DOHH2 (cell line): Measurements from ENCODE around the gene GRIP2.

Experiments
- H3F3A ChIP-seq: fragments of 200-600 bp; sonication (generic), shearing (Covaris generic); 2 replicates; pipeline ENCODE4 v1.6.0; 2016; ENCODE audit warnings: antibody characterized with exemption, mild to moderate bottlenecking; ENCODE audit not compliant: control insufficient read depth, insufficient read depth
- H3K27ac ChIP-seq: fragments of 200-600 bp; sonication (generic); 2 replicates; pipeline ENCODE4 v1.5.1; 2014; ENCODE audit warnings: low read depth, mild to moderate bottlenecking, low read length, moderate library complexity
- H3K27me3 ChIP-seq: fragments of 200-600 bp; sonication (generic); 2 replicates; pipeline ENCODE4 v1.6.1; 2014; ENCODE audit warnings: mild to moderate bottlenecking, low read length, mixed read lengths; ENCODE audit not compliant: control insufficient read depth
- H3K36me3 ChIP-seq: fragments of 200-600 bp; sonication (generic); 2 replicates; pipeline ENCODE4 v1.6.1; 2014; ENCODE audit warnings: mild to moderate bottlenecking, low read length, moderate library complexity, mixed read lengths; ENCODE audit not compliant: control insufficient read depth
- H3K4me1 ChIP-seq: fragments of 200-600 bp; sonication (generic); 2 replicates; pipeline ENCODE4 v1.6.1; 2014; ENCODE audit warnings: mild to moderate bottlenecking, low read length, mixed read lengths; ENCODE audit not compliant: control insufficient read depth
- H3K4me2 ChIP-seq: fragments of 200-600 bp; sonication (generic); 2 replicates; pipeline ENCODE4 v1.6.0; 2014; ENCODE audit warnings: mild to moderate bottlenecking, low read length, moderate library complexity
- H3K4me3 ChIP-seq: fragments of 200-600 bp; sonication (generic); 2 replicates; pipeline ENCODE4 v1.5.1; 2014; ENCODE audit warnings: mild to moderate bottlenecking, low read length, mixed read lengths
- H3K79me2 ChIP-seq: fragments of 200-600 bp; sonication (generic); 2 replicates; pipeline ENCODE4 v1.6.1; 2014; ENCODE audit warnings: mild to moderate bottlenecking, low read length, mixed read lengths; ENCODE audit not compliant: control insufficient read depth
- H3K9me2 ChIP-seq: fragments of 200-600 bp; sonication (generic); replicated peaks from 2 replicates; pipeline ENCODE4 v1.6.1; 2014; ENCODE audit warnings: mild to moderate bottlenecking, low read length, mixed read lengths; ENCODE audit not compliant: control insufficient read depth
- H3K9me3 ChIP-seq: fragments of 200-600 bp; sonication (generic); 2 replicates; pipeline ENCODE4 v1.6.1; 2014; ENCODE audit warnings: antibody characterized with exemption, low read length, mixed read lengths; ENCODE audit not compliant: control insufficient read depth, insufficient read depth
- H4K20me1 ChIP-seq: fragments of 200-600 bp; sonication (generic); 2 replicates; pipeline ENCODE4 v1.6.0; 2014; ENCODE audit warnings: low read depth, mild to moderate bottlenecking, antibody characterized with exemption, low read length, moderate library complexity; ENCODE audit not compliant: control insufficient read depth, insufficient read depth
- EZH2phosphoT487 ChIP-seq: fragments of 200-600 bp; sonication (generic); IDR thresholded peaks from 2 replicates; pipeline ENCODE4 v1.6.1; 2017; ENCODE audit warnings: borderline replicate concordance, mild to moderate bottlenecking, antibody characterized with exemption, low read length, moderate library complexity, mixed read lengths
- TF ChIP-seq, protein P1 (sequence below): fragments of 200-600 bp; sonication (generic); IDR thresholded peaks from one replicate; pipeline ENCODE4 v1.5.1; 2014; ENCODE audit warnings: antibody characterized with exemption, mild to moderate bottlenecking, low read depth, low read length; ENCODE audit not compliant: poor library complexity, severe bottlenecking

GRIP2 gene

DNA sequence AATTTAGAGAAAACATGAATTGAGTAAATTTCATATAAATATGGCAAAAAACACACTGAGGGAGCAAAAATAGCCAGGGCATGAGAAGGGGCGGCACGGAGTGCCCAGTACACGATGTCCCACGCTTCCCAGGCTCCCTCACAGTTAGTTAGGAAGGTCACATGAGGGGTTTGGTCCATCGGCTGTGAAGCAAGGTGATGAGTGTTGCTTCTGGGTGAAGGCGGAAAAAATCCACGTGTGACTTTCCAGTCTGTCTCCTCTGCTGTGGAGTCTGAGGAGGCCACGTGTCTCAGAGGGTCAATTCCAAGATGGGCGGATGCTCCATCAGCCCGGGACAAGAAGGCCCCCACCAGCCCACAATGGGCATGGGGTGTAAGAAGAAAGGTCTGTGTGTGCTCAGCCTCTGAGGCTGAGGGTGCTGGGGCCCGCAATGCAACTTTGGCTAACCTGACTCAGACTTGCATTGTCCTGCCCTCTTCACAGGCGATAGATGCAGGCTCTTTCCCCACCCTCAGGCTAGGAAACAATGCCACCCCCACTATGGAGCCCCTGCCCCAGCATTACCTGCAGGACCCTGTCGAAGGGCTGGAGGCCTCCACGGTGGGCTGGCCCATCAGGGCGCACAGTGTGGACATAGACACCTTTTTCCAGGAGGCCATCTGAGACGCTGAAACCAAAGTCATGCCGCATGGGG is 45.7 kb downstream of the GRIP2 start:
- no peaks in the 10 kb centered on the region for H3K4me1 ChIP-seq
- no peaks in the 10 kb centered on the region for H3K79me2 ChIP-seq
- no peaks in the 10 kb centered on the region for H3F3A ChIP-seq
- no peaks in the 10 kb centered on the region for H3K9me2 ChIP-seq
- no peak overlapping the region for H3K4me3 ChIP-seq
- TF ChIP-seq EZH2phosphoT487: no peak
- TF ChIP-seq, protein P1, sequence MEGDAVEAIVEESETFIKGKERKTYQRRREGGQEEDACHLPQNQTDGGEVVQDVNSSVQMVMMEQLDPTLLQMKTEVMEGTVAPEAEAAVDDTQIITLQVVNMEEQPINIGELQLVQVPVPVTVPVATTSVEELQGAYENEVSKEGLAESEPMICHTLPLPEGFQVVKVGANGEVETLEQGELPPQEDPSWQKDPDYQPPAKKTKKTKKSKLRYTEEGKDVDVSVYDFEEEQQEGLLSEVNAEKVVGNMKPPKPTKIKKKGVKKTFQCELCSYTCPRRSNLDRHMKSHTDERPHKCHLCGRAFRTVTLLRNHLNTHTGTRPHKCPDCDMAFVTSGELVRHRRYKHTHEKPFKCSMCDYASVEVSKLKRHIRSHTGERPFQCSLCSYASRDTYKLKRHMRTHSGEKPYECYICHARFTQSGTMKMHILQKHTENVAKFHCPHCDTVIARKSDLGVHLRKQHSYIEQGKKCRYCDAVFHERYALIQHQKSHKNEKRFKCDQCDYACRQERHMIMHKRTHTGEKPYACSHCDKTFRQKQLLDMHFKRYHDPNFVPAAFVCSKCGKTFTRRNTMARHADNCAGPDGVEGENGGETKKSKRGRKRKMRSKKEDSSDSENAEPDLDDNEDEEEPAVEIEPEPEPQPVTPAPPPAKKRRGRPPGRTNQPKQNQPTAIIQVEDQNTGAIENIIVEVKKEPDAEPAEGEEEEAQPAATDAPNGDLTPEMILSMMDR: no peak
- no peaks in the 10 kb centered on the region for H3K36me3 ChIP-seq
- no peak overlapping the region for H3K27ac ChIP-seq
- no peaks in the 10 kb centered on the region for H3K9me3 ChIP-seq
- no peaks in the 10 kb centered on the region for H3K27me3 ChIP-seq
- no peak overlapping the region for H3K4me2 ChIP-seq
- H4K20me1 ChIP-seq: no peaks in the 10 kb centered on the region

DNA sequence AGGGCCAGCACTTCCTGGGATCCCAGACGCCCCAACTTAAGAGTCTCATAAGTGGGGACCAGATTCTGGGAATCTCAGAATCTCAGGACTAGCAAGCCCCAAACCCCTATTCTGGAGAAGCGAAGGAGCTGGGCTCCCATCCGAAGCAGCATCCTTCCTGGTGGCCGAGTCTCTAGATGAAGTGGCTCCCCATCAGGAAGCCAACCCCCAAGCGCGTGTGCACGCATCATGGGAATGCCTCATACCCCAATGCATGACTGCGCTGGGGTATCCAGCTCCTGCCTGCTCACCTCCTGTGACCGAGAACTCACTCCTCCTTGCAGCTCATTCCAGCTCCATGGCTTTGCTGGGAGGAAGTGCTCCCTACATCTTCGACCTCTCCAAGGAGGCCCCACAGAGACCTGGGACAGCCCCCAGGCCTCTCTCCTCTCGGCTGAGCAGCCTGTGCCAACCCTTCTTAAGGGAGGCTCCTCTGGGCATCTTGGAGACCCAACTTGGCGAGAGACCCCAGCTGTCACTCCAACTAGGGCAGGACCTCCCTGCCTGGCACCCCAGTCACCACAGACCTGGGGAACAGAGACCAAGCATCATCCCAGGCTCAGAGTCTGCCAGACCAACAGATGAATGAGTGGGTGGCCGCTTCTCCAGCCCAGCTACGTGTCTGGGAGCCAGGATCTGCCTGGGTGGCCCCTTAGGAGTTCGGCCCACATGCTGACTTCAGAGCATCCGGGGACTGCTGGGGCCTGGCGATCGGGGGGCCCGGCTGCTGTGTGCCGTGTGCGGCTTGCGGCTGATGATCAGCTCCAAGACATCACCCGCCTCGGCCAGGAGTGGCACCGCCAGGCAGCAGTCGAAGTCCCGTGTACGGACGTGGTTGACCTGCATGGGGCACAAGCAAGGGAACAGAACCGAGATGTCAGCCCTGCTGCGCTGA is 46.9 kb downstream of the GRIP2 start:
- no peaks in the 10 kb centered on the region for H3K36me3 ChIP-seq
- H3K9me2 ChIP-seq: no peaks in the 10 kb centered on the region
- no peak overlapping the region for H3K27ac ChIP-seq
- no peak overlapping the region for H3K4me2 ChIP-seq
- no peak overlapping the region for H3K4me3 ChIP-seq
- no peaks in the 10 kb centered on the region for H3F3A ChIP-seq
- H3K9me3 ChIP-seq: no peaks in the 10 kb centered on the region
- no peaks in the 10 kb centered on the region for H4K20me1 ChIP-seq
- no peaks in the 10 kb centered on the region for H3K79me2 ChIP-seq
- no peaks in the 10 kb centered on the region for H3K27me3 ChIP-seq
- TF ChIP-seq EZH2phosphoT487: no peak
- TF ChIP-seq, protein P1: no peak
- no peaks in the 10 kb centered on the region for H3K4me1 ChIP-seq

DNA sequence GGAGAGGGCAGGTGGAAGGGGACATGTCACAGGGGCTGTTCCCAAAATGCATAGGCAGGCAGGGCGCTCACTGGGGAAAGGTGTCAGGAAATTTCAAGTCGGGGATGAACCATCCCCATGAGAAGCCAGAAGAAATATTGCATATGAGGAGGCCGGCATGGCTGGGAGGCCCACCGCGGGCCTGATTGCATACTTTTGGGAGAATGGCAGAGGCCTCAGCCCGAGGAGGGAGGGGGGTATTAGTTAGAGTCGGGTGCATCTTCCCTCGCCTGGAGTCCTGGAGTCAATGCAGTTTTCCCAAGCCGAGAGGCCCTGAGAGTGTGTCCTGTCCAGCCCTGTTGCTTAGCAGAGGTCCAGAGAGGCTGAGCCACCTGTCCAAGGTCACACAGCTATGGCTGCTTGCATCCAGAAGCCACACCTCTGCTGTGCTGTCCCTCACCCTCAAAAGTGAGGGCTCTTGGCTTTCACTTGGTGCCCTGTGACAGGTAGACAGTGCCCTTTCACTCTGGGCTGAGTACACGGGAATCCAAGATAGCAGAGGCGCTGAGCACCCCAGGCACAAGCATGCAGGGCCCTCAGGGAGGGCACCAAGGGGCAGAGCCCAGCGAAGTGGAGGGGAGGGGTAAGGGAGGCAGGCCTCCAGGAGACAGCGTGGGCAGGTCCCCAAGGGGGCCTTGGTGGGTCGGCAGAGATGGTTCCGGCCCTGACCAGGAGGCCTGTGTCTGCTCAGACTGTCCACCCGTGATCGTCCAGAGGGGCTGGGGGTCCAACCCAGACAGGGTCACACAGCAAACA is 48.5 kb downstream of the GRIP2 start:
- Histone ChIP-seq H3K27me3 (no peaks in the 10 kb centered on the region), H3K4me3 (no peak overlapping the region), H3K4me1 (no peaks in the 10 kb centered on the region), H3K36me3 (peaks cover 7% of the 10 kb centered on the region; the same call in 1 of the 2 replicates), H3K4me2 (no peak overlapping the region), H3K27ac (no peak overlapping the region), H3K9me2 (no peaks in the 10 kb centered on the region), H4K20me1 (no peaks in the 10 kb centered on the region), H3K9me3 (no peaks in the 10 kb centered on the region), H3F3A (no peaks in the 10 kb centered on the region), H3K79me2 (no peaks in the 10 kb centered on the region)
- TF ChIP-seq, protein P1: no peak
- TF ChIP-seq EZH2phosphoT487: no peak
